Prostate gland (tissue), 2 donors: Measurements from ENCODE around the gene TMEM240.

Experiments used
- POLR2A ChIP-seq: fragments of 450-650 bp; IDR thresholded peaks from one replicate; pipeline ENCODE4 v1.6.1; 2016; ENCODE audit warnings: antibody characterized with exemption, mild to moderate bottlenecking
- POLR2AphosphoS5 ChIP-seq: sonication (generic); formaldehyde crosslinking; IDR thresholded peaks from one replicate; pipeline ENCODE4 v1.6.1; 2017; ENCODE audit warnings: antibody characterized with exemption
- TF ChIP-seq, protein P1 (sequence below), 4 experiments: fragments of 200-600 bp in 2 of 4; fragments of 450-650 bp in 2 of 4; sonication (generic) in 2 of 4; IDR thresholded peaks; 1 replicate in 3 of 4; 2 replicates in 1 of 4; pipeline ENCODE4 v1.5.1; 2016 to 2019; ENCODE audit warnings: antibody characterized with exemption in 4 of 4, mild to moderate bottlenecking in 2 of 4, moderate library complexity in 2 of 4

DNA sequence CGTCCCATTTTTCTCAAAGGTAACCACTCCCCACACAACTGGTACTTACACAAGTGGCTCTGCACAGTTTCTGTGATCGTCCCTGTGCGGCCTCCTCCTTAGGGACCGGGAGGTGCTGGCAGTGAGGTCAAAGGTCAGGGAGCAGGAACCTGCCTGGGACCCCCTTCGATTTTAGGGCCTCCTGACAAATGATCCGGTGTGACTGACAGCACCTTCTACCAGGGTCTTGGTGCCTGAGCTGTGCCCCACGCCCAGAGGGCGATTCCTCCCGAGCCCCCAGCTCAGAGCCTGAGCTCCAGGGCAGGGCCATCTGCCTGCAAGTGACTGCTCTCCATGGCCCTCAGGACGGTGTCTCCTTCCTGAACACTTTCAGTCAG is 11.8 kb upstream of the TMEM240 start:
- TF ChIP-seq, protein P1, sequence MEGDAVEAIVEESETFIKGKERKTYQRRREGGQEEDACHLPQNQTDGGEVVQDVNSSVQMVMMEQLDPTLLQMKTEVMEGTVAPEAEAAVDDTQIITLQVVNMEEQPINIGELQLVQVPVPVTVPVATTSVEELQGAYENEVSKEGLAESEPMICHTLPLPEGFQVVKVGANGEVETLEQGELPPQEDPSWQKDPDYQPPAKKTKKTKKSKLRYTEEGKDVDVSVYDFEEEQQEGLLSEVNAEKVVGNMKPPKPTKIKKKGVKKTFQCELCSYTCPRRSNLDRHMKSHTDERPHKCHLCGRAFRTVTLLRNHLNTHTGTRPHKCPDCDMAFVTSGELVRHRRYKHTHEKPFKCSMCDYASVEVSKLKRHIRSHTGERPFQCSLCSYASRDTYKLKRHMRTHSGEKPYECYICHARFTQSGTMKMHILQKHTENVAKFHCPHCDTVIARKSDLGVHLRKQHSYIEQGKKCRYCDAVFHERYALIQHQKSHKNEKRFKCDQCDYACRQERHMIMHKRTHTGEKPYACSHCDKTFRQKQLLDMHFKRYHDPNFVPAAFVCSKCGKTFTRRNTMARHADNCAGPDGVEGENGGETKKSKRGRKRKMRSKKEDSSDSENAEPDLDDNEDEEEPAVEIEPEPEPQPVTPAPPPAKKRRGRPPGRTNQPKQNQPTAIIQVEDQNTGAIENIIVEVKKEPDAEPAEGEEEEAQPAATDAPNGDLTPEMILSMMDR (IDR thresholded peaks at IDR 0.05): no peak
- TF ChIP-seq POLR2AphosphoS5 (no peak), POLR2A (no peak)
